WI38 (cell line): Measurements from ENCODE around the gene PCED1B.
"Not testable (repeated sequence)": the region's sequence is repeated elsewhere in the genome, so short reads cannot be mapped to it uniquely, and the experiment has no call there.

Experiments used
- H3K4me3 ChIP-seq: 2 replicates; pipeline ENCODE4 v1.5.1; 2011; ENCODE audit warnings: low read depth, mild to moderate bottlenecking, control low read depth, low read length
- TF ChIP-seq, protein P1 (sequence below): IDR thresholded peaks from 2 replicates; pipeline ENCODE4 v1.5.1; 2012; ENCODE audit warnings: low read depth, mild to moderate bottlenecking, control low read depth, low read length

PCED1B gene

DNA sequence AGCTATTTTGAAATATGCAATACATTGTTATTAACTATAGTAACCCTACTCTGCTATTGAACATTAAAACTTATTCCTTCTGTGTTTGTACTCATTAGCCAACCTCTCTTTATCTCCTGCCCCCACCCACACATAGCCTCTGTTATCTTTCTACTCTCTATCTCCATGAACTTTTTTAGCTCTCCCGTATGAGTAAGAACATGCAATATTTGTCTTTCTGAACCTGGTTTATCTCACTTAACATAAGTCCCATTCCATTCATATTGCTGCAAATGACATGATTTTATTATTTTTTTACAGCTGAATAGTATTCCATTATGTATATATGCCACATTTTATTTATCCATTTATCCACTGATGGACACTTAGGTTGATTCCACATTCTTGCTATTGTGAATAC is 79.4 kb downstream of the PCED1B start:
- TF ChIP-seq, protein P1, sequence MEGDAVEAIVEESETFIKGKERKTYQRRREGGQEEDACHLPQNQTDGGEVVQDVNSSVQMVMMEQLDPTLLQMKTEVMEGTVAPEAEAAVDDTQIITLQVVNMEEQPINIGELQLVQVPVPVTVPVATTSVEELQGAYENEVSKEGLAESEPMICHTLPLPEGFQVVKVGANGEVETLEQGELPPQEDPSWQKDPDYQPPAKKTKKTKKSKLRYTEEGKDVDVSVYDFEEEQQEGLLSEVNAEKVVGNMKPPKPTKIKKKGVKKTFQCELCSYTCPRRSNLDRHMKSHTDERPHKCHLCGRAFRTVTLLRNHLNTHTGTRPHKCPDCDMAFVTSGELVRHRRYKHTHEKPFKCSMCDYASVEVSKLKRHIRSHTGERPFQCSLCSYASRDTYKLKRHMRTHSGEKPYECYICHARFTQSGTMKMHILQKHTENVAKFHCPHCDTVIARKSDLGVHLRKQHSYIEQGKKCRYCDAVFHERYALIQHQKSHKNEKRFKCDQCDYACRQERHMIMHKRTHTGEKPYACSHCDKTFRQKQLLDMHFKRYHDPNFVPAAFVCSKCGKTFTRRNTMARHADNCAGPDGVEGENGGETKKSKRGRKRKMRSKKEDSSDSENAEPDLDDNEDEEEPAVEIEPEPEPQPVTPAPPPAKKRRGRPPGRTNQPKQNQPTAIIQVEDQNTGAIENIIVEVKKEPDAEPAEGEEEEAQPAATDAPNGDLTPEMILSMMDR = no peak
- H3K4me3 ChIP-seq = no peak overlapping the region

DNA sequence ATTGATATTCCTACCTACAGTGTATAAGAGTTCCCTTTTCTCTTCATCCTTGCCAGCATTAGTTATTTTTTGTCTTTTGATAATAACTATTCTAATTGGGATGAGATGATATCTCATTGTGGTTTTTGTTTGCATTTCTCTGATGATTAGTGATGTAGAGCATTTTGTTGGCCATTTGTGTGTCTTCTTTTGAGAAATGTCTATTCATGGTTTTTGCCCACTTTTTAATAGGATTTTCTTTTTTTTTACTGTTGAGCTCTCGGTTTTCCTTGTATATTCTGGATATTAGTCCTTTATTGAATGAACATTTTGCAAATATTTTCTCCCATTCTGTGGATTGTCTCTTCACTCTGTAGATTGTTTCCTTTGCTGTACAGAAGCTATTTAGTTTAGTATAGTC is 79.9 kb downstream of the PCED1B start:
- H3K4me3 ChIP-seq = no peak overlapping the region
- TF ChIP-seq, protein P1 = no peak

DNA sequence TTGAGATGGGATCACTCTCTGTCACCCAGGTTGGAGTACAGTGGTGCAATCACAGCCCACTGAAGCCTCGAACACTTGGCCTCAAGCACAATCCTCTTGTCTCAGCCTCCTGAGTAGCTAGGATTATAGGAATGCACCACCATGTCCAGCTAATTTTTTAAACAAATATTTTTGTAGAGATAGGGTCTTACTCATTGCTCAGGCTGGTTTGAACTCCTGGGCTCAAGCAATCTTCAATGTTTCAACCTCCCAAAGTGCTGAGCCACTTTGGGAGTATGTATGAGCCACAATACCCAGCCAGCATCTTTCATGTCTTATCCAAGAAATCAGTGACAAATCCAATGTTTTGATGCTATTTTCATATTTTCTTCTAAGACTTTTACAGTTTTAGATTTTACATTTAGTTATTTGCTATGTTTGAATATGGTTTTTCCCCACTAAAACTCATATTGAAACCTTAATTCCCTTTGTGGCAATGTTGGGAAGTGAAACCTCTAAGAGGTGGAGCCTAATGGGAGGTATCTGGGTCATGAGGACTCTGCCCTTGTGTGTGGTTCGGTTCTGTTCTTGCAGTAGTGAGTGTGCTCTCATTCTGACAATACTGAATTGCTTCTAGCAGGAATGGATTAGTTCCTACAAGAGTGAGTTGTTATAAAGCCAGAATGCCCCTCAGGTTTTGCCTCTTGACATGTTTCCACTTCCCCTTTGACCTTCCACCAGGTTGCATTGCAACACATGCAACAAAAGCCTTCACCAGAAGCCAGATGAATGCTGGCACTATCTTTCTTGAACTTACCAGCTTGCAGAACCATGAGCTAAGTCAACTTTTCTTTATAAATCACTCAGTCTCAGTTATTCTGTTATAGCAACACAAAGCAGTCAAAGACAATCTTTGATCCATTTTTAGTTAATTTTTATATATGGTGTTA is 81.2 kb downstream of the PCED1B start:
- no peak overlapping the region for H3K4me3 ChIP-seq
- TF ChIP-seq, protein P1 = no peak

DNA sequence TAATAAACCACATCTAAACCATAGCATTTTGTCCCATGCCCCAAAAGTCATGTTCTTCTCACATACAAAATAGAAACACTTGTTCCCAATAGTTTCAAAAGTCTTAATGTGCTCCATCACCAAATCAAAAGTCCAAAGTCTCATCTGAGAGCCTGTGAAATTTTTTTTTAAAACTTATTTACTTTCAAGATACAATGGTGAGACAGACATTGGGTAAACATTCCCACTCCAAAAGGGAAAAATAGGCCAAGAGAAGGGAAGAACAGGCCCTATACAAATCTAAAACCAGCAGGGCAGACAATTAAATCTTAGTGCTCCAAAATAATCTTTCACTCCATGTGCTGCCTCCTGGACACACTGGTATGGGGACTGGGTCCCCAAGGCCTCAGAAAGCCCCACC is 84.7 kb downstream of the PCED1B start:
- TF ChIP-seq, protein P1 = no peak
- no peak overlapping the region for H3K4me3 ChIP-seq

DNA sequence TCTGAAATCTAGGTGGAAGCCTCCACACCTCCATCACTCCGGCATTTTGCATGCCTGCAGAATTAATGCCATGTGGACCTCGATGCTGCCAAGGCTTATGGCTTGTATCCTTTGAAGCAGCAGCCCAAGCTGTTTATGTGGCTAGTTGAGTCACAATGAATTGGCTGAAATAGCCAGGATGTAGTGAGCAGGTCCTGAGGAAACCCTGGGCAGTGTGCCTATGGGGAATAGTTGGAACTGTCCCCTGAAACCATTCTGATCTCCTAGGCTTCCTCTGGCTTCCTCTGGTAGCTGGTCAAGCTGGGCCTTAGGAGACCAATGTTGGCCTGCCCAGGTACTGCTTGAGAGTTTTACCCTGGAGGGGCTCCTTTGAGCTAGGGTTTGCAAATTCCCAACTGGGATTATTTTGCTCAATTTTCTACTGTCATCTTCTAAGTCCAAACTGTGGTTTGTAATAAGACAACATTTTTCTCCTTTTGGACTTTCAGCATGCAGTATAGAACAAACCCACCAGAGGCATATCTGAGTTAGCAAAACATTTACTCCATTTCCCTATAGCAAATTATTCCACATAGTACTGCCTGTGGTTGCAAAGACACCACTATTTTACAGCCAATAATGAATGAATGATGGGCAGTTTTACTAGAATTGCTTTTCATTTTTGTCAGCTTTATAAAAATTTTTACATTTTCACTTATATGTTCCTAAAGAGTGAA is 85.5 kb downstream of the PCED1B start:
- TF ChIP-seq, protein P1 = no peak
- no peak overlapping the region for H3K4me3 ChIP-seq

DNA sequence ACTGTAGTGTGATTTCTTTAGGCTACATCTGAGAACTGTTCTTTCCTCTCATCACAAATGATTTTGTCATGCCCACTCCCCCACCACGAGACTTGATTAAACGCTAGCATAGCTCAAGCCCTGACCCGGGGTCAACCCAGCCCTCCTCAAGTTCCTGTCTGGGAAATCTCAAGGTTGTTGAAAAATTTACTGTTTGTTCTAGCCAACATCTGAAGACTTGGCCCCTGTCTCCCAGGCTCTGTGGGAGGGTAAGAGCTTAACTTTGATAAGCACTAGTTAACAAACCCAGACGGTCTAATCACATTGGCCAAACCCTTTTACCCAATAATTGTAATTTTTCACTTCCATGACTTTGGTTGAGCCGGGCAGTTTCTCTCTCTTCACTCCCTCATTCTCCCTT is 86.5 kb downstream of the PCED1B start:
- TF ChIP-seq, protein P1 = no peak
- no peak overlapping the region for H3K4me3 ChIP-seq

DNA sequence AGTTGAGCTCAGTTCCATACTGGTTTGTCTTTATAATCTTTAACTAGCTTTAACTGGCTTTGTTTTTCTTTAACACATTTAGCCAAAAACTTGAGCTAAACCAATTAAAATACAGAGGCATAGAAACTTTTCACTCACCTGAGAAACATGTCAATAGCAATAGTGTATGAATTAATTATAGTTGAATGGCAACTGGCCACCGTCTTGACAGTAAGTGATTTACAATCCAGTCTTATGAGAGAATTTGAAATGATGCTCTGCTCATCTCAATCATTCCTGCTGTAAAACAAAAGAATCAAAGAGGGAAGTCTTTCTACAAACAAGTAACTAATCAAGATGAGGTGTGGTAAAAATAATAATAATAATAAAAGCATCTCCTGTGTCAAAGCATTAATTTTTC is 86.9 kb downstream of the PCED1B start:
- TF ChIP-seq, protein P1 = no peak
- no peak overlapping the region for H3K4me3 ChIP-seq

DNA sequence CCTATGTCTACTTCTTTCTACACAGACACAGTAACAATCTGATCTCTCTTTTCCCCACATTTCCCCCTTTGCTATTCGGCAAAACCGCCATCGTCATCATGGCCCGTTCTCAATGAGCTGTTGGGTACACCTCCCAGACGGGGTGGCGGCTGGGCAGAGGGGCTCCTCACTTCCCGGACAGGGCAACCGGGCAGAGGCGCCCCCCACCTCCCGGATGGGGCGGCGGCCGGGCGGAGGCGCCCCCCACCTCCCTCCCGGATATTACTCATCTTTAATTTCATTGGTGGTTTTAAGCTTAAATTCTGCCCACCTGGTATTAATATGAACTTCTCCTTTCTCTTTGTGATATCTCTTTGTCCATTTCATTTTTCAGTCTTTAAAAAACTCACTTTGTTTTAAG is 90.9 kb downstream of the PCED1B start:
- H3K4me3 ChIP-seq = not testable (repeated sequence)
